ENCODE data around the gene RALGAPA2.

The RALGAPA2 gene

GRCh38 chr20:20404633-20405032 lies 307.8 kb downstream of the RALGAPA2 start:
- no peak for DNase-seq (ENCODE audit: low spot score)

GRCh38 chr20:20401991-20402390 lies 310.5 kb downstream of the RALGAPA2 start:
- no peak for DNase-seq (ENCODE audit: low spot score)

DNA sequence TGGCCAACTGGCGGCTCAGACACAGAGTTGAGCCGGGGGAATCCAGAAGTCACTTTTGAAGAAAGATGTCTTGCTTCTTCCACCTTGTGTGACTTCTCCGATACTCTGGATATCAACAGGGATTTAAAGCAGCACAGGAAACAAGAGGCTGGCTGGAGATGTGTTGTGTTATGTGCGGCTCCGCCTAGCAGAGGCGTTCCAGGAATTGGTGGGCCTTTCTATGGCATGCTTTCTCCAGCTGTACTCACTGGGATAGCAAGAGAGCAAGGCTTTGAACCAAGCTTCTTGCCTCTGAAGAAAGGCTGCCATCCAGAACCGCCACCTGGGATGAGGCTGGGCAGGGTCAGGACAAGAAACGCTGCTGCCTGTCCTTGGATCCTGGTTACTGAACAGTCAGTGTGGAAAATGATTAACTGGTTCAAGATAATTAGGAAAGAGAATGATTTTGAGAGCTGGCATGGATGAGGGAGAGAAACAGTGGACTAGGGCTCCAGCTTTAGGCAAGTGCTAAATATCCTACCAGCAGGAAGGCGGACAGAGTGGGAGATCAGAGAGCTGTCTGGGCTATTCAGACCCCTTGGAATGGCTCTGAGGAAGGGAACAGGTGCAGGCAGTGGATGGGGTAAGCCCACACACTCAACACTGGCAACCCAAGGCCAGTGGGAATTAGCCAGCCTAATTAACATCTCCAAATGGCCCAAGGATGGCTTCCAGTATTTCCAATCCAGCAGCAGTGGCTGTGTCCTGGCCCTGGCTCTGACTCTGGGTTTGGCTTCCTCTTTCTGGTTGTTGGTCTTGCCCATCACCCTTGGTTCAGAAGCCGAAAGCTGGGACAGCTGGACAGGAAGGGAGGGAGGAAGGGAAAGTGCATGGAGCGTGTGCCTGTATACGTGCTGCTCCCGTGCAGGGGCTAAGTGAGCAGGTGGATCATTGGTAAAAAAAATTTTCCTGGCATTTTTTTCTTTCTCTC lies 312.6 kb downstream of the RALGAPA2 start:
- DNase-seq (ENCODE audit: low spot score) = no peak

- DNase-seq (ENCODE audit: low spot score) = no peak
Observed at GRCh38 chr20:20398123-20398522, 314.3 kb downstream of the RALGAPA2 start.

GRCh38 chr20:20396794-20397193 lies 315.6 kb downstream of the RALGAPA2 start:
- no peak for DNase-seq (ENCODE audit: low spot score)

GRCh38 chr20:20395903-20396568 lies 316.4 kb downstream of the RALGAPA2 start:
- no peak for DNase-seq (ENCODE audit: low spot score)

- DNase-seq (ENCODE audit: low spot score) = no peak
Observed at GRCh38 chr20:20395087-20395486, 317.4 kb downstream of the RALGAPA2 start.

DNA sequence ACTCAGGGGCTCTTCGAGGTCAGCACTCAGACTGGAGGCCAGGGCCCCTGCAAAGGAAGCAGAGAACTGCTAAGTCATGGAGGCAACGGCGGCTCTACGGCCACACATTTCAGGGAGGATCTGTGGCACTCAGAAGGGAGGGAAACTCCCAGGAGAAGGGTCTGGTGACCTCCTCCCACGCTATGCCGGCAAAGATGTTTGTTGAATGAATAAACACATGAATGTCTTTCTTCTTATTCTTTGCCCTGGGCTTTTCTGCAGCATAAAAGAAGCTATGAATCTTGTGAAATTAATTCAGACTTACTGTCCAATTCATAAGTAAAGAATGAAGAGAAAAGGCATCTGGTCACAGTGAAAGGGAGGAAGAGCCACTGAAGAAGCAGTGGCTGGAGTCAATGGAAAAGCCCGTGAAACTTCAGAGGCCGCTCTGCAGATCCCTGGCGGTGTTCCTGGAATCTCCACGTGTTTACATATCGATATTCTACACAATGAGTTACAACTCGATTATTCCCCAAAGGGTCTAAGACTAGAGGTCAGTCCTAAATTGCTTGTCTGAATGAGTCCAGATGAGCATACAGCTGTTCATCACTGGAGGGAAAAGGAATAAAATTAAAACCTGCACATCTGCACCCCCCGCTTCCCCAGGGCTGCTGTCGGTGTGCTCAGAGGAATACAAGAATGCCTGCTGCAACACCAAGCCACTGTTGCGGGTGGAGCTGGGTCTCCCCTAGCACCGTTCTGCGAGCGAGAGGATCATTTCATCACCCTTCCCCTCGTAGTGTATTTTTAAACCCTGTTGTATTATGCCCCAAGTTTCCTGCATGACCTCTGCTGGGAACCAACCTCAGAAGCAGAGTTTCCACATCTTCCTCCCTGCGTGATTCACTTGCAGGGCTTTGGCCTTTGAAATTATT lies 319.0 kb downstream of the RALGAPA2 start:
- DNase-seq (ENCODE audit: low spot score) = no peak

DNA sequence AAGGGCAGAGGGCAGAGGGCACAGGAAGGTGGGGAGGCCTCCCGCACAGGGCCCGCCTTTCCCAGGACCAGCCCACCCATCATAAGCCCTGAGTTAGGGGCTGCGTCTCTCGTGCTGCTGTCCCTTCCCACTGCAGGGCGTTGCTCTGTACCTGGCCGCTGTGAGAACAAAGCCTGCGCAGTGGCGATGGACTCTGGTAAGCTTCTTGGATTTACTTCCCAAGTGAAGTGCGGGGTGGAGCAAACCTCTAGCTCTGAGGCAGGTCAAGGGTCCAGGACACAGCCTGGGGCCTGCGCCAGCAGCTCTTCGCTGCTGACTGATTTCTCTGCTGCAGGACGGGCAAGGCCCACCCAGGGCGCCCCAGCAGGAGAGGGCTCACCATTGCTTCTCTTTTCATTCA lies 320.7 kb downstream of the RALGAPA2 start:
- DNase-seq (ENCODE audit: low spot score) = no peak

DNA sequence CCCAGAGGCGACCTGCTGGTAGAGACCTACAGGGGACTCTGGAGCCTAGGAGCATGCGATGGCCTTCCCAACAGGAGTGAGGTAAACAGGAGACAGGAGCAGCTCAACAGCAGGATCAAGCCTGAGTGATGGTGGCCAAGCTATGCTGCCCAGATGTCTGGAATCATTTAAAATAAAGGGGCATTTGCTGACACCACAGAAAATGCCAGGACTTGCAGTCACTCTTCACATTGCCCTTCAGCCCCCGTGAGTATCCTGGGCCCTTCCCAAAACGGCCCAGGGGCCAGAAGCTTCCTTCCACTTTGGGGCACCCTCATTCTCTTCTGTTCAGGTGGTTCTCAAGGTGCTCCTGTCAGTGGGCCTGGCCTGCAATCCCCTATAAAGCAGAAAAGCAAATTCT lies 321.3 kb downstream of the RALGAPA2 start:
- no peak for DNase-seq (ENCODE audit: low spot score)

GRCh38 chr20:20390393-20390792 lies 322.1 kb downstream of the RALGAPA2 start:
- no peak for DNase-seq (ENCODE audit: low spot score)

DNA sequence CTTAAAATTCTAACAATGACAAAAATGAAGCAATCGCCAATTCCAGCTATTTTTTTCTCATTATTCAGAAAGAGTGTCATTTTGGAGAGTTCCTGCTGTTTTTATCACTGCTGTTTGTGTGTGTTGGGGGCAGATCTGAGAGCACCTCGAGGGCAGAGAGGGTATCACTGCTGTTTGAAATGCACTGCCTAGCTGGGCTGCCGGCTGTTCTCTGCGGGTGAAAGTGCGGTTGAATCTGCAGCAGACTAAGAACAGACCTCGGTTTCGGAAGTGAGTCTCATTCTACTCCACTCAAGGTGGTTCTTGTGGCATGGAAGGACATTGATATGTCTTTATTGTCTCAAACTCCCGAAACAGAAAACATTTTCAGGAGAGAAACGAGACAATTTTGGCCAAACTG lies 326.3 kb downstream of the RALGAPA2 start:
- DNase-seq (ENCODE audit: low spot score) = no peak

DNA sequence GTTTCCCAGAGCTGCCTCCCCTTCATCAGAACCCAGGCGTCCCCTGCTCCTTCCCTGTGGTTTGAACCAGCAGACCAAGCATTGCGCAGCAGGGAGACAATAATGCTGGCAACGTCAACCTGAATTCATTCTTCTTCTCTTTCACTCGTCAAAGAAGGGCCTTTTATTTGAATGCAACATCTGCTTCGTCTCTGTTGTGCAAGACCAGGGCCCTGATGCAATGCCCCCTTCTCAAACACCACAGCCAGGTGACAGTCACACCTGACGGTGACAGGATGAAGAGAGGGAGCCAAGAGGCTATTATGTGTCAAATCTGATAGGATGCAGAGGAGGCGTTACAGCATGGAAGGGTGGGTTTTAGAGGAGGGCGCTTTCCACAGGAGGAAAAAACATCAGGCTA lies 336.6 kb downstream of the RALGAPA2 start:
- no peak for DNase-seq (ENCODE audit: low spot score)

- peak; percentile 55 for DNase-seq (ENCODE audit: low spot score)
Observed at GRCh38 chr20:20373091-20373571, 339.3 kb downstream of the RALGAPA2 start.

- no peak for DNase-seq (ENCODE audit: low spot score)
Observed at GRCh38 chr20:20371681-20372080, 340.8 kb downstream of the RALGAPA2 start.

GRCh38 chr20:20371083-20371482 lies 341.4 kb downstream of the RALGAPA2 start:
- no peak for DNase-seq (ENCODE audit: low spot score)

- no peak for DNase-seq (ENCODE audit: low spot score)
Observed at GRCh38 chr20:20370094-20370575, 342.3 kb downstream of the RALGAPA2 start.

GRCh38 chr20:20369250-20370093 lies 343.0 kb downstream of the RALGAPA2 start:
- no peak for DNase-seq (ENCODE audit: low spot score)

DNA sequence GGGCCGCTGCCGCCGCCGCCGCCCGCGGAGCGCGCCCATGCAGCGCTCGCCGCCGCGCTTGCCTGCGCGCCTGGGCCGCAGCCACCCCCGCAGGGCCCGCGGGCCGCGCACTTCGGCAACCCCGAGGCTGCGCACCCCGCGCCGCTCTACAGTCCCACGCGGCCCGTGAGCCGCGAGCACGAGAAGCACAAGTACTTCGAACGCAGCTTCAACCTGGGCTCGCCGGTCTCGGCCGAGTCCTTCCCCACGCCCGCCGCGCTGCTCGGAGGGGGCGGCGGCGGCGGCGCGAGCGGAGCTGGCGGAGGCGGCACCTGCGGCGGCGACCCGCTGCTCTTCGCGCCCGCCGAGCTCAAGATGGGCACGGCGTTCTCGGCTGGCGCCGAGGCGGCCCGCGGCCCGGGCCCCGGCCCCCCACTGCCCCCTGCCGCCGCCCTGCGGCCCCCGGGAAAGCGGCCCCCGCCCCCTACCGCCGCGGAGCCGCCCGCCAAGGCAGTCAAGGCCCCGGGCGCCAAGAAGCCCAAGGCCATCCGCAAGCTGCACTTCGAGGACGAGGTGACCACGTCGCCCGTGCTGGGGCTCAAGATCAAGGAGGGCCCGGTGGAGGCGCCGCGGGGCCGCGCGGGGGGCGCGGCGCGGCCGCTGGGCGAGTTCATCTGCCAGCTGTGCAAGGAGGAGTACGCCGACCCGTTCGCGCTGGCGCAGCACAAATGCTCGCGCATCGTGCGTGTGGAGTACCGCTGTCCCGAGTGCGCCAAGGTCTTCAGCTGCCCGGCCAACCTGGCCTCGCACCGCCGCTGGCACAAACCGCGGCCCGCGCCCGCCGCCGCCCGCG lies 343.8 kb downstream of the RALGAPA2 start:
- no peak for DNase-seq (ENCODE audit: low spot score)
